ENCODE data around the gene ADGRD1. TPM values are rescaled to one million over a fixed set of nuclear protein-coding genes. Genes with fewer than 3 reads are reported as not detected.

The ADGRD1 gene
- total RNA-seq, 1 donor, result 0.54 TPM

GRCh38 chr12:131038159-131038558 is 84.5 kb downstream of the ADGRD1 start:
- DNase-seq (ENCODE audit: low read depth in 2 of 3, low spot score in 2 of 3), result no peak

GRCh38 chr12:131038961-131039950 is 85.5 kb downstream of the ADGRD1 start:
- DNase-seq (ENCODE audit: low read depth in 2 of 3, low spot score in 2 of 3), result no peak

DNA sequence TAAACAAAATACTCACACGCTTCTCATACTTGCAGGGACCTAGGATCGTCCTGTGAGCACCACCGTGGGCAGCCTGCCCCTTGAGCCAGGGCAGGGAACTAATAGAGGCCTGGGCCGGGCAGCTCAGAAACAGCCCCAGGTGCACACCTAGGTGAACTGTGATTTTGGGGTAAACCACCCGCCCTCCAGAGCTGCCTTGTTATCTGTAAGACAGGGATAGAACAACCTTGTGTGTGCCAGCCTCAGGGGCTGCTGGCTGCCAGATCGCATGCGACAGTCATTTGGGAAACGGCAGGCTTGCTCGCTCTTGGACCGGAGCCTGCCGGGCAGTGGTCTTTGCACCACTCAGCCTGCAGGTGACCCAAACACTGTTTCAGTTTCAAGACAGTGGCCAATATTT is 86.8 kb downstream of the ADGRD1 start:
- DNase-seq (ENCODE audit: low read depth in 2 of 3, low spot score in 2 of 3), result no peak

DNA sequence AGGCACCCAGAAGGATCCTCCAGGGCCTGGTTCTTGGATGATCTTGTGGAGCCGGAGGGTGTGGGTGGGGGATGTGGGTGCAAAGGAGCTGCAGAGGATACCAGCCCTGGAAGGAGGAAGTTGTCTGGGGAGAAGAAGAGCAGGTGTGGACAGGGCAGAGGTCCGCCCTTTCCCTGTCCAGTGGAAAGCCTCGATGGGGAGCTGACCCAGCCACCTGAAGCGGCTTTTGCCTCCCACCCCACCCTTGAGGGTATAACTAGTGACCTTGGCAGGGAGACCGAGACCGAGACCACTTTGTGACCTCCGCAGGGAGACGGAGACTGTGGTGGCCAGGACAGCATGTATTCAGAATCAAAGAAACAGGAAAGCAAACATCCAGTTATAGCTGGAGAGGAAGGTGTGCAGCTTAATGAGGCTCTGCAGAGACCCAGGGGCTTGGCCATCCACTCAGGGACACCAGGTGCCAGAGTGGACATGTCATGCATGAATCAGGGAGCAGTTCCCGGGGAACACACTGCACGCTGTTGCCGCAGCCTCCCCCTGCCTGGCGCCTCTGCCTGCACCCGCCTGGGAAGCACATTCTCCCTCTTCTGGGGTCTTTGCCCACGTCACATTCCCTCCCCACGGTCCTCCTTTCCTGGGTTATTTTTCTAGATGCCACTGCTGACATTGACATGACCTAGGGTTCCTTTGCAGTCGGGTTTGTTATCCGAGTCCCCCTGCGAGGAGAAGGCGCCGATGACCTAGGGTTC is 87.7 kb downstream of the ADGRD1 start:
- no peak for DNase-seq (ENCODE audit: low read depth in 2 of 3, low spot score in 2 of 3)

GRCh38 chr12:131041968-131042833 is 88.5 kb downstream of the ADGRD1 start:
- DNase-seq (ENCODE audit: low read depth in 2 of 3, low spot score in 2 of 3), result no peak

DNA sequence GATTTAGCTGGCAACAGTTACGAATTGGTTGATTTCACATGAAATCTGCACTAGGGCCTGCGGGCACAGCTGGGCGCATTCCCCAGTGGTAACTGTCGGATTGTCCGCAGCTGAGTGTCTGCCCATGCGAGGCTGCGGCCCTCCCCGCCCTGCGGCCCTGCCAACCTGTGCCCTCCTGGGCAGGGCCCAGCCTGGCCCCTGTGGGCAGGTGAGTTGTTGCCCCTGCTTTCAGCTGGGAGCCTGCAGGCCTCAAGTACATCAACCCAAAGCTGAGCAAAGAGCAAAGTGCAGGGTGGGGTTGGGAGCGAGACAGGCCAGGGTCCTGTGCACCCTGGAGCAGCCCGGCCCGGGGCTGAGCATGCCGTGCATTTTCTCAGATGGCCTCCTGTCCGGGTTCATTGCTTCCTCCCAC is 89.1 kb downstream of the ADGRD1 start:
- DNase-seq (ENCODE audit: low read depth in 2 of 3, low spot score in 2 of 3), result no peak

- no peak for DNase-seq (ENCODE audit: low read depth in 2 of 3, low spot score in 2 of 3)
Measured at GRCh38 chr12:131043401-131043871, 89.7 kb downstream of the ADGRD1 start.

DNA sequence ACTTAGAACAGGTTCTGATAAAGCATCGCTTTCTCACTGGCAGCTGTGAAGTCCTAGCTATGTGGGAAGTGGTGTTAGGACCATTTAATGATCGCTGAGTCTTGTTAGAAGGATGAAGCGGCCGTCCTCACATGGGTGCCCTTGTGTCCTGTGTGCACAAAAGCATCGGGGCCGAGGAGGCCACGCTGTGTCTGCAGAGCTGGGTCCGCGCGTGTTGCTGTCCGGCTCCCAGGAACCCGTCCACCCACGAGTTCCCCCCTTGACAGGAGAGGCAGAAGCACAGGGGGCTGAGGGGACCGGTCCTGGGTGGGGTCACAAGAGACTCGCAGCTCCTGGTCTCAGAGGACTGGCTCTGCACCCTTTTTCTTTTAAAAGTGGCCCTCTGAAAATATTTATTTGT is 90.4 kb downstream of the ADGRD1 start:
- DNase-seq (ENCODE audit: low read depth in 2 of 3, low spot score in 2 of 3), result no peak

- no peak for DNase-seq (ENCODE audit: low read depth in 2 of 3, low spot score in 2 of 3)
Measured at GRCh38 chr12:131044760-131045381, 91.2 kb downstream of the ADGRD1 start.

- no peak for DNase-seq (ENCODE audit: low read depth in 2 of 3, low spot score in 2 of 3)
Measured at GRCh38 chr12:131045705-131046460, 92.2 kb downstream of the ADGRD1 start.

GRCh38 chr12:131046813-131047788 is 93.4 kb downstream of the ADGRD1 start:
- DNase-seq (ENCODE audit: low read depth in 2 of 3, low spot score in 2 of 3), result no peak

- DNase-seq (ENCODE audit: low read depth in 2 of 3, low spot score in 2 of 3), result no peak
Measured at GRCh38 chr12:131047789-131048610, 94.3 kb downstream of the ADGRD1 start.

DNA sequence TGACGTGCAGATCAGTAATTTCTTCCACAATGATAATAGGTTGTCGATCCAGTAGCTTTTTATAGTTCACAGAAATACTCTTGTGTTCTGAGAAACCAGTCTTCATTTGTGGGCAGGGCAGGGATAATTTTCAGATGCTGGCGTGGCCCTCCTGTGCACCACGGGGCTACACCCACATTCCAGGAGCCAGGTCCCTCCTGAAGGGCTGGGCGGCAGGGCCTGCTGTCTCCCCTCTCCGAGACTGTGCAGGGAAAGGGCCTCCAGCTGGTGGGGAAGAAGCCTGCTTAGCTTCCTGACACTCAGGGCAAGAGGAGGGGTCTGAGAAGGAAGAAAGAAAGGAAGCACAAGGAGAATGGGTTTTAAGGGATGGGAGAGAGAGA is 94.9 kb downstream of the ADGRD1 start:
- no peak for DNase-seq (ENCODE audit: low read depth in 2 of 3, low spot score in 2 of 3)

- DNase-seq (ENCODE audit: low read depth in 2 of 3, low spot score in 2 of 3), result no peak
Measured at GRCh38 chr12:131049002-131049401, 95.3 kb downstream of the ADGRD1 start.

DNA sequence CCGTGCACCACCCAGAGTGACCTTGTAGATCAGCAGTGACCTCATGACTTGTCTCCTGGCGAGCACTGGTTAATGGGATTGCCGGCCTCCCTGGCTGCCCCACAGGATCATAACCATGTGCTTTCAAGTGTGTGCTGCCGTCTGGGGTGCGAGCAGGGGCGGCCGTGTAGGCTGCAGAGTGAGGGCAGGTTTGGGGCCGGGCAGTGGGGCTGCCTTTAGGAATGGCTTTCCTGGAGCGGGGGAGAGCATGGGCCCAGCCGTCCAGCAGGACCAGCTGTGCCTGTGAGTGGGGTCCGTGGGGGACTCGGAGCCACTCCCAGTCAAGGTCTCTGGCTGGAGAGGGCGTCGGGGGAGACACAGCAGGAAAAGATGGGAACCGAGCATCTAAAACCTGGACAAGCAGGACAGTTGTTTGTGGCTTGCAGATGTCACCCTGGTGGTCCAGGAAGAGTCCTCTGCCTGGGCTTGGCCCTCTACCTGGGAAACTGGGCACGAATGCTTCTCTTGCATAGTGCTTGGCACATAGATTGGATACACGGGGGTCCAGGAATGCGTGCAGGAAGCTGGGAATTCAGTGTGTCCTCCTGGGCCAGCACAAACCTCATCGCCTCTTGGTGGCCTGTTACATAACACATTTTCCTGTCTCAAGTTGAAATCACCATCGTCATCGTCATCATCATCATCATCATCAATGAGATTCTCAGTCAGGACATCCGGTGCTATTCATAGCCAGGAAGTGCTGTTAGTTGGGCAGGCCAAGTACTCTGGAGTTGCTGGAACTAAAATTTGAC is 96.0 kb downstream of the ADGRD1 start:
- DNase-seq (ENCODE audit: low read depth in 2 of 3, low spot score in 2 of 3), result no peak

DNA sequence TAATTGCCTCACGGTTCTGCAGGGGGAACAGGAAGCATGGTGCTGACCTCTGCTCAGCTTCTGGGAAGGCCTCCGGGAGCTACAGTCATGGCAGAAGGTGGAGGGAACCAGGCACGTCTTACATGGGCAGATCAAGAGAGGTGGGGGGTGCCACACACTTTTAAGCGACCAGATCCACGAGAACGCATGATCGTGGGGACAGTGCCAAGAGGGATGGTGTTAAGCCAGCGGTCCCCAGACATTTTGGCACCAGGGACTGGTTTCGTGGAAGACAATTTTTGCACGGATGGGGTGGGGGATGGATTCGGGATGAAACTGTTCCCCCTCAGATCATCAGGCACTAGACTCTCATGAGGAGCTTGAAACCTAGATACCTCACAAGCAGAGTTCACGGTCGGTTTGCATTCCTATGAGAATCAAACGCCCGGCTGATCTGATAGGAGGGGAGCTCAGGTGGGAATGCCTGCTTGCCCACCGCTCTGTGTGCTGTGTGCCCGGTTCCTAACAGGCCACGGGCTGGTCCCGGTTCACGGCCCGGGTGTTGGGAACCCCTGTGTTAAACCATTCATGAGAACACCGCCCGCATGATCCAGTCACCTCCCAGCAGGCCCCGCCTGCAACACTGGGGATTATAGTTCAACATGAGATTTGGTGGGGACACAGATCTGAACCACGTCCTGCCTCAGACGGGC is 96.9 kb downstream of the ADGRD1 start:
- DNase-seq (ENCODE audit: low read depth in 2 of 3, low spot score in 2 of 3), result no peak
